Hepatocyte (in vitro differentiated cells): ENCODE measurements around the gene LRRIQ3. TPM values are rescaled to one million over a fixed set of nuclear protein-coding genes. Genes with fewer than 3 reads are reported as not detected.
A peak's percentile ranks its signal among the peaks of the same experiment; 100 is the strongest.

Experiments
- DNase-seq: peaks from one replicate; pipeline ENCODE4 v3.0.0-alpha.2; 2016; ENCODE audit warnings: low spot score
- H2AFZ ChIP-seq: fragments of 200-600 bp; sonication (generic); 2 replicates; pipeline ENCODE4 v1.6.0; 2016; ENCODE audit warnings: antibody characterized with exemption, mild to moderate bottlenecking
- H3K27ac ChIP-seq: fragments of 200-600 bp; sonication (generic); 2 replicates; pipeline ENCODE4 v1.5.1; 2016; ENCODE audit warnings: mild to moderate bottlenecking
- H3K27me3 ChIP-seq: fragments of 200-600 bp; sonication (generic); 2 replicates; pipeline ENCODE4 v1.6.1; 2016
- H3K36me3 ChIP-seq: fragments of 200-600 bp; sonication (generic); replicated peaks from 2 replicates; pipeline ENCODE4 v1.5.1; 2016; ENCODE audit warnings: low read depth; ENCODE audit not compliant: insufficient read depth
- H3K4me1 ChIP-seq: fragments of 200-600 bp; sonication (generic); 2 replicates; pipeline ENCODE4 v1.5.1; 2016; ENCODE audit warnings: mild to moderate bottlenecking, moderate library complexity; ENCODE audit not compliant: insufficient read depth
- H3K4me2 ChIP-seq: fragments of 200-600 bp; sonication (generic); 2 replicates; pipeline ENCODE4 v1.6.0; 2016
- H3K4me3 ChIP-seq: fragments of 200-600 bp; sonication (generic); 2 replicates; pipeline ENCODE4 v1.5.1; 2016; ENCODE audit warnings: mild to moderate bottlenecking
- H3K79me2 ChIP-seq: fragments of 200-600 bp; sonication (generic); 2 replicates; pipeline ENCODE4 v1.6.0; 2017; ENCODE audit warnings: mild to moderate bottlenecking
- H3K9me2 ChIP-seq: fragments of 200-600 bp; sonication (generic); replicated peaks from 2 replicates; pipeline ENCODE4 v1.6.0; 2017; ENCODE audit warnings: mild to moderate bottlenecking; ENCODE audit not compliant: insufficient read depth
- H3K9me3 ChIP-seq: fragments of 200-600 bp; sonication (generic); 2 replicates; pipeline ENCODE4 v1.5.1; 2016; ENCODE audit warnings: low read depth, mild to moderate bottlenecking
- H4K20me1 ChIP-seq: fragments of 200-600 bp; sonication (generic); 2 replicates; pipeline ENCODE4 v1.6.0; 2016; ENCODE audit warnings: mild to moderate bottlenecking; ENCODE audit not compliant: insufficient read depth, poor library complexity, severe bottlenecking
- EZH2 ChIP-seq: fragments of 200-600 bp; sonication (generic); IDR thresholded peaks from 2 replicates; pipeline ENCODE4 v1.6.1; 2016; ENCODE audit warnings: antibody characterized with exemption, mild to moderate bottlenecking, borderline replicate concordance
- EZH2phosphoT487 ChIP-seq: fragments of 200-600 bp; sonication (generic); IDR thresholded peaks from one replicate; pipeline ENCODE4 v1.6.1; 2018; ENCODE audit warnings: antibody characterized with exemption, mild to moderate bottlenecking, low read depth, moderate library complexity; ENCODE audit not compliant: unreplicated experiment, severe bottlenecking
- WGBS: methylation state at CpG from one replicate; pipeline ENCODE4 v1.1.6; 2016; ENCODE audit warnings: low lambda C conversion rate; ENCODE audit errors: missing lambda C conversion rate; 5-methylcytosine and 5-hydroxymethylcytosine counted together
- polyA plus RNA-seq: library from polyadenylated mRNA; unstranded; fragments of >200 nt; fragmentation: Nextera tagmentation; extraction: Ambion mirVana; gene quantifications from 2 replicates; pipeline ENCODE4 v1.2.1, GENCODE V29; 2016
- total RNA-seq: library from RNA; depleted of rRNA; stranded (reverse); fragments of >200 nt; gene quantifications from 2 replicates; pipeline ENCODE4 v1.2.3, GENCODE V29; 2014
- TF ChIP-seq, protein P1 (sequence below): fragments of 200-600 bp; sonication (generic); IDR thresholded peaks from 2 replicates; pipeline ENCODE4 v1.5.1; 2016; ENCODE audit warnings: antibody characterized with exemption, mild to moderate bottlenecking; ENCODE audit not compliant: poor library complexity

LRRIQ3 gene, protein sequence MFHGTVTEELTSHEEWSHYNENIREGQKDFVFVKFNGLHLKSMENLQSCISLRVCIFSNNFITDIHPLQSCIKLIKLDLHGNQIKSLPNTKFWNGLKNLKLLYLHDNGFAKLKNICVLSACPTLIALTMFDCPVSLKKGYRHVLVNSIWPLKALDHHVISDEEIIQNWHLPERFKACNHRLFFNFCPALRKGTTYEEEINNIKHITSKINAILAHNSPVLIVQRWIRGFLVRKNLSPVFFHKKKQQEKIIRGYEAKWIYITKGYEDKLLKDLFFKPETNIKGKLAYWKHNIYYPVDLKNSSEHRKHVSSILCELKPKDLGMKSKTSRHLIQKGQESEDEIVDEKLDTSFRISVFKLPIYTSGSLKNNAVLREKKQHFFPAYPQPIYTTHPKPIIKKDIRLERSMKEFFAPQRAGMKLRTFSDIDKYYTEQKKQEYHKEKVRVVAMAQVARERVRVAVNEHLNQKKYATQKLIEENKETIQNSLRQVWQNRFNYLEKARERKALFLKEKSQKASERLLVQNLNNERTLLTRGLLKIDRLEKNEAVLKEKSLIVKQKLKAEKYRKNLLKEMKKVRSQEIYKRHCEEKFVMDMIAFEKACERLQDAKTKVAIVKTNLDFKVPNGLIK
- total RNA-seq (0.20 and 0.40 TPM in 2 replicates), polyA plus RNA-seq (not detected in 2 replicates)

DNA sequence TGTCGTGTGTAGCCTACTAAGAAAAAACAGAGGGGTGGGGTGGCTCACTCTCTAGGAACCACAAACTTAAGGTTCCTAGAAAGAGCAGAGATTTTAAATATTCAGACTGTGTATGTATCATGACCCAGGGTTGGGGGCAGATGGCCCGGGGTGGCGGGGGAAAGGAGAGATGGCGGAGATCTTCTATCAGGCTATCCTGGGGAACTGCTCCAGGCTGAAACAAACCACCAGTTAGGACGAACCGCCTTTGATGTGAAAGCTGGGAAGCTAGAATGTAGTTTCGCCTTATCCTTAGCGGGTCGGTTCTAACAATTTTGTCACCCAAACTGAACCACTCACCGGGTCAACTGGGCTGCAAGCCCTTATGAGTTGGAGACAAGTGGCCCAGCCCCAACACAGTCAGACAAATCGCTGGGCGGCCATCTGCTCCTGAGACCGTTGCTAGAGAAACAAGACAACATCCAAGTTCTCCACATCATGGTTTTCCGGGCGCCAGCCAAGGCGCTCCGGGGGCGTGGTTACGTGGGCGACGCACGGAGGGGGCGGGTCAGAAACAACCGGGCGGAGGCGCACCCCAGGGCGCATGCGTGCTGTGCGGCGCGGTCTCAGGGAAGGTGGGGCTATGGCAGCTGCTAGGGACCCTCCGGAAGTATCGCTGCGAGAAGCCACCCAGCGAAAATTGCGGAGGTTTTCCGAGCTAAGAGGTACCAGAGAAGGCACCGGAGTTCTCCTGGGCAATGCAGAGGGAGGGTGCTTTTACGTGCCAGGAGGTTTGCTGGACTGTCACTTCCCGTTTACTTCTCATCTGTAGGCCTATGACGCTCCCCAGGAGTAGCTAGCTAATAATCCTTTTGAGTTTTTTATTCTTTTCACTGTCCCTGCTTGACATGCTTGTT is at the start of gene LRRIQ3, which contains the start of gene FPGT:
TSS of gene LRRIQ3 (minus strand) at position 520 of the 896 bp plus-strand sequence. CDS start 14,492 bp downstream, outside the sequence.
TSS of gene FPGT (plus strand) at position 586 of the 896 bp plus-strand sequence. CDS start at position 623, 37 bp downstream.
- H3K9me3 ChIP-seq: no peaks in the 10 kb centered on the region
- H3K4me1 ChIP-seq: no peaks in the 10 kb centered on the region
- DNase-seq: peak; percentile 98
- H3K79me2 ChIP-seq: peaks cover 3% of the 10 kb centered on the region
- H3K36me3 ChIP-seq: no peaks in the 10 kb centered on the region
- TF ChIP-seq EZH2phosphoT487 (no peak), EZH2 (no peak)
- H3K9me2 ChIP-seq: no peaks in the 10 kb centered on the region
- peak within 1 kb of the TSS; percentile 50 for H3K4me3 ChIP-seq
- no peaks in the 10 kb centered on the region for H3K27me3 ChIP-seq
- peak within 1 kb of the TSS; percentile 64 for H3K27ac ChIP-seq
- H2AFZ ChIP-seq: peak within 1 kb of the TSS; percentile 78
- H3K4me2 ChIP-seq: peak within 1 kb of the TSS; percentile 73
- 13% methylated on average over 40 of the region's 41 CpGs for WGBS
- no peaks in the 10 kb centered on the region for H4K20me1 ChIP-seq

DNA sequence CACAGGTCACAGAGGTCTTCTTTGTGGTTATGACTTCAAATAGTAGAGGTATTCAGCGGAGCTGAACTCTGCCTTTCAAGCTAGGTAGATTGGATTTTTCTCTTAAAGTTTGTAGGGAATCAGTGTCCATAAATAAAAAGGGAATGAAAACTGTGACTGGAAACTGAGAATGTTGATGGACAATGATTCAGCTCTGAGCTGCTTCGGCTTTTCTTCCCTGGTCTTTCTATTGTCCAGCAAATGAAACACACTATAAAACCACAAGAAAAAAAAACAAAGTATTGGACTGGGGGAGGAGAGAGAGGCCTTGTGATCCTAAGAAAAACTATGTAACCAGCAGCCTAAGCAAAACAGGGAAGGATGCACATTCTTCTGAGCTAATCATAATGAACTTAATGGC is 48.3 kb upstream of the LRRIQ3 start:
- H3K79me2 ChIP-seq: no peaks in the 10 kb centered on the region
- H3K9me2 ChIP-seq: no peaks in the 10 kb centered on the region
- 60% methylated on average over 2 of the region's 2 CpGs for WGBS
- H3K36me3 ChIP-seq: no peaks in the 10 kb centered on the region
- peak overlapping the region; percentile 20 for H3K4me2 ChIP-seq
- TF ChIP-seq EZH2: no peak
- no peak for TF ChIP-seq EZH2phosphoT487
- TF ChIP-seq, protein P1, sequence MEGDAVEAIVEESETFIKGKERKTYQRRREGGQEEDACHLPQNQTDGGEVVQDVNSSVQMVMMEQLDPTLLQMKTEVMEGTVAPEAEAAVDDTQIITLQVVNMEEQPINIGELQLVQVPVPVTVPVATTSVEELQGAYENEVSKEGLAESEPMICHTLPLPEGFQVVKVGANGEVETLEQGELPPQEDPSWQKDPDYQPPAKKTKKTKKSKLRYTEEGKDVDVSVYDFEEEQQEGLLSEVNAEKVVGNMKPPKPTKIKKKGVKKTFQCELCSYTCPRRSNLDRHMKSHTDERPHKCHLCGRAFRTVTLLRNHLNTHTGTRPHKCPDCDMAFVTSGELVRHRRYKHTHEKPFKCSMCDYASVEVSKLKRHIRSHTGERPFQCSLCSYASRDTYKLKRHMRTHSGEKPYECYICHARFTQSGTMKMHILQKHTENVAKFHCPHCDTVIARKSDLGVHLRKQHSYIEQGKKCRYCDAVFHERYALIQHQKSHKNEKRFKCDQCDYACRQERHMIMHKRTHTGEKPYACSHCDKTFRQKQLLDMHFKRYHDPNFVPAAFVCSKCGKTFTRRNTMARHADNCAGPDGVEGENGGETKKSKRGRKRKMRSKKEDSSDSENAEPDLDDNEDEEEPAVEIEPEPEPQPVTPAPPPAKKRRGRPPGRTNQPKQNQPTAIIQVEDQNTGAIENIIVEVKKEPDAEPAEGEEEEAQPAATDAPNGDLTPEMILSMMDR: no peak
- no peaks in the 10 kb centered on the region for H3K9me3 ChIP-seq
- H3K4me1 ChIP-seq: no peaks in the 10 kb centered on the region
- H3K27me3 ChIP-seq: no peaks in the 10 kb centered on the region
- no peaks in the 10 kb centered on the region for H4K20me1 ChIP-seq
- no peak overlapping the region for H3K4me3 ChIP-seq
- no peak overlapping the region for H3K27ac ChIP-seq
- no peak overlapping the region for H2AFZ ChIP-seq
- no peak for DNase-seq

DNA sequence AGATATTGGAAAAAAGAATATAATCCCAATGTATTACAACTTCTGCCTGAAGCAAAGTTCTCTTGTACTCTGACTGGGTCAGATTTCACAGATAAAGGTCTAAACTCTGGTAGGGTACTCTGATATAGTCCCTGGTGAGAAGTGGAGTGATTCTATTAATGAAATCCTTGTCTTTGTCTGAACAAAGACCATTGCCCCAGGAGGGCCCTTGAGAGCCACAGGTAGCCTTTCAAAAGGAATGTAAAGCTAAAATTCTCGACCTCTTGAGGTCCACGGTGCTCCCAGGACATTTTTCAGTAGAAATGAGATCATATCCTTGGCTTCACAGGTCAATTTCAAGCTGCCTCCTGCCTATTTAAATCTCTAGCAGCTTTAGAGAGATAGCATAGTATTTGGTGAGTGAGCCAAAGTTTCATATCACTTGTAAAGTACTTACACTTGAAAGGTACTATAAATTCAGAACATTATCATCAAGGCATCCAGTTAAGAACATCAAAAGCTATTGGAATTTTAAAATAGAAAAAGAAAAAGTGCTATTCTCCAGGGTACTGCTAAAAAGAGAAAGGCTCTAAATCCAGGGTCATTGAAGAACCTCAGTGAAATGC is 47.3 kb upstream of the LRRIQ3 start:
- Histone ChIP-seq H2AFZ (no peak overlapping the region), H3K36me3 (no peaks in the 10 kb centered on the region), H3K4me2 (no peak overlapping the region), H3K4me3 (no peak overlapping the region), H3K79me2 (no peaks in the 10 kb centered on the region), H3K9me3 (no peaks in the 10 kb centered on the region), H3K27me3 (no peaks in the 10 kb centered on the region), H3K4me1 (no peaks in the 10 kb centered on the region), H4K20me1 (no peaks in the 10 kb centered on the region), H3K9me2 (no peaks in the 10 kb centered on the region), H3K27ac (no peak overlapping the region)
- no peak for TF ChIP-seq EZH2
- no peak for TF ChIP-seq EZH2phosphoT487
- 5% methylated on average over 2 of the region's 2 CpGs for WGBS
- DNase-seq: no peak

DNA sequence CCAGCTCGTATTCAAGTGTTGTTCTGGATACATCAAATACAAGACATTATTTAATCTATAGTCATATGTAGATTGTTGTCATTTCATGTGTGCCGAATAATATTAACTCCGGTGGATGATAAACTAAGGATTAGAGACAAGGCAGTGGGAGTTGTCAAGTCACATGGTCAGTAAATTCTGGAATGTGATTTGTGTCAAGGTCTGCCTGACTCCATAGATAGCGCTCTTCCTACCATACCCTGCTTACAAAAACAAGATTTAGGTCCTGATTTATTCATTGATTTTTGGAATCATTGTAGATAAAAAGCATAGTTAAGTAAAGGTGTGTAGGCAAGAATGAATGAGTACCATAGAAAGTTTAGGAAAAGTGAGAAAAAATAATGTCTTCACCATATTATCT is 39.8 kb upstream of the LRRIQ3 start:
- WGBS: 88% methylated on average over 4 of the region's 4 CpGs
- no peaks in the 10 kb centered on the region for H3K4me1 ChIP-seq
- no peak overlapping the region for H2AFZ ChIP-seq
- no peak overlapping the region for H3K4me3 ChIP-seq
- no peaks in the 10 kb centered on the region for H3K9me2 ChIP-seq
- TF ChIP-seq, protein P1: no peak
- TF ChIP-seq EZH2phosphoT487 (no peak), EZH2 (no peak)
- DNase-seq: no peak
- H3K36me3 ChIP-seq: no peaks in the 10 kb centered on the region
- H3K9me3 ChIP-seq: no peaks in the 10 kb centered on the region
- H3K27me3 ChIP-seq: no peaks in the 10 kb centered on the region
- H3K4me2 ChIP-seq: no peak overlapping the region
- H3K27ac ChIP-seq: no peak overlapping the region
- H4K20me1 ChIP-seq: no peaks in the 10 kb centered on the region
- no peaks in the 10 kb centered on the region for H3K79me2 ChIP-seq
